CD14-positive monocyte (primary cell): ENCODE results near the gene SLC35E1. TPM values are rescaled to one million over a fixed set of nuclear protein-coding genes. Genes with fewer than 3 reads are reported as not detected.

Experiments
- DNase-seq, 3 donors: peaks; one replicate each; pipeline ENCODE4 v3.0.0-alpha.2; 2011 to 2022
- H2AFZ ChIP-seq: 2 replicates; pipeline ENCODE4 v1.6.0; 2012; ENCODE audit warnings: mild to moderate bottlenecking, low read depth, low read length, inconsistent platforms; ENCODE audit not compliant: insufficient read depth, poor library complexity, severe bottlenecking
- H3K27ac ChIP-seq, 2 donors: 1 replicate in 1 of 2; 2 replicates in 1 of 2; pipeline ENCODE4 v1.5.1; 2012 to 2013; ENCODE audit warnings: low read length in 2 of 2, control low read depth in 1 of 2, inconsistent platforms in 1 of 2, low read depth in 1 of 2, mild to moderate bottlenecking in 1 of 2
- H3K27me3 ChIP-seq, 2 donors: one replicate each; pipeline versions ENCODE4 v1.6.0 to v1.6.1; 2011 to 2013; ENCODE audit warnings: low read length in 2 of 2; ENCODE audit not compliant: control insufficient read depth in 2 of 2, insufficient read depth in 2 of 2
- H3K36me3 ChIP-seq, 2 donors: replicated peaks in 1 of 2; 1 replicate in 1 of 2; 2 replicates in 1 of 2; pipeline versions ENCODE4 v1.5.1 to v1.6.1; 2012 to 2013; ENCODE audit warnings: low read length in 2 of 2, control low read depth in 1 of 2, inconsistent platforms in 1 of 2, mild to moderate bottlenecking in 1 of 2; ENCODE audit not compliant: insufficient read depth in 2 of 2, control insufficient read depth in 1 of 2
- H3K4me1 ChIP-seq, 2 donors: 1 replicate in 1 of 2; 2 replicates in 1 of 2; pipeline versions ENCODE4 v1.5.1 to v1.6.1; 2012 to 2013; ENCODE audit warnings: low read length in 2 of 2, control low read depth in 1 of 2, inconsistent platforms in 1 of 2, mild to moderate bottlenecking in 1 of 2, moderate library complexity in 1 of 2; ENCODE audit not compliant: insufficient read depth in 2 of 2, control insufficient read depth in 1 of 2
- H3K4me2 ChIP-seq: replicated peaks from 2 replicates; pipeline ENCODE3; 2012; ENCODE audit warnings: low read length, moderate library complexity, mild to moderate bottlenecking; ENCODE audit not compliant: poor library complexity, severe bottlenecking; ENCODE audit errors: extremely low read depth
- H3K4me3 ChIP-seq, 3 experiments: fragments of 200-600 bp in 1 of 3; sonication (generic) in 1 of 3; replicated peaks in 1 of 3; 1 replicate in 2 of 3; 2 replicates in 1 of 3; pipeline ENCODE4 v1.5.1; 2011 to 2013; ENCODE audit warnings: low read length in 3 of 3, mild to moderate bottlenecking in 3 of 3, control low read depth in 2 of 3, low read depth in 2 of 3, inconsistent platforms in 1 of 3, moderate library complexity in 1 of 3
- H3K79me2 ChIP-seq: 2 replicates; pipeline ENCODE4 v1.6.0; 2012; ENCODE audit warnings: mild to moderate bottlenecking, control low read depth, inconsistent platforms, low read length, moderate library complexity; ENCODE audit not compliant: insufficient read depth
- H3K9ac ChIP-seq: 2 replicates; pipeline ENCODE4 v1.6.0; 2017; ENCODE audit warnings: low read length, mild to moderate bottlenecking; ENCODE audit not compliant: insufficient read depth, poor library complexity, severe bottlenecking
- H3K9me3 ChIP-seq, 2 donors: replicated peaks in 1 of 2; 1 replicate in 1 of 2; 2 replicates in 1 of 2; pipeline versions ENCODE4 v1.5.1 to v1.6.1; 2012 to 2013; ENCODE audit warnings: low read length in 2 of 2, control low read depth in 1 of 2; ENCODE audit not compliant: control insufficient read depth in 1 of 2, insufficient read depth in 1 of 2
- H4K20me1 ChIP-seq: 2 replicates; pipeline ENCODE4 v1.6.0; 2012; ENCODE audit warnings: mild to moderate bottlenecking, low read length, control low read depth, moderate library complexity; ENCODE audit not compliant: insufficient read depth
- H3K27ac Mint-ChIP-seq, 7 donors: one replicate each; pipeline ENCODE4 v1.8.0; 2020; ENCODE audit warnings: mild to moderate bottlenecking in 7 of 7, mixed read lengths in 7 of 7, moderate library complexity in 6 of 7, inconsistent platforms in 2 of 7
- H3K27me3 Mint-ChIP-seq, 3 donors: one replicate each; pipeline ENCODE4 v1.8.0; 2021 to 2022; ENCODE audit warnings: low read depth in 3 of 3, mild to moderate bottlenecking in 3 of 3, mixed read lengths in 3 of 3, moderate library complexity in 3 of 3, inconsistent platforms in 1 of 3
- H3K36me3 Mint-ChIP-seq, 2 donors: one replicate each; pipeline ENCODE4 v1.8.0; 2020; ENCODE audit warnings: mixed read lengths in 2 of 2, inconsistent platforms in 1 of 2, mild to moderate bottlenecking in 1 of 2
- H3K4me1 Mint-ChIP-seq: one replicate; pipeline ENCODE4 v1.8.0; 2020; ENCODE audit warnings: mild to moderate bottlenecking, mixed read lengths
- H3K4me3 Mint-ChIP-seq, 2 donors: one replicate each; pipeline ENCODE4 v1.8.0; 2020; ENCODE audit warnings: mild to moderate bottlenecking in 2 of 2, mixed read lengths in 2 of 2, moderate library complexity in 1 of 2
- H3K9me3 Mint-ChIP-seq, 7 donors: one replicate each; pipeline ENCODE4 v1.8.0; 2020 to 2022; ENCODE audit warnings: mixed read lengths in 7 of 7, mild to moderate bottlenecking in 6 of 7, moderate library complexity in 6 of 7, inconsistent platforms in 2 of 7
- CTCF ChIP-seq: fragments of 200-600 bp; IDR thresholded peaks from one replicate; pipeline ENCODE4 v1.8.0; 2022; ENCODE audit warnings: antibody characterized with exemption, mild to moderate bottlenecking
- WGBS: methylation state at CpG from one replicate; pipeline ENCODE4 v1.1.5; 2013; ENCODE audit warnings: missing lambda C conversion rate; ENCODE audit not compliant: insufficient coverage; 5-methylcytosine and 5-hydroxymethylcytosine counted together
- intact Hi-C, 2 donors: fragments of 100-400 bp; cut with micrococcal nuclease; formaldehyde crosslinking; loops; one replicate each; pipeline versions ENCODE4 v1.15.0 to v1.15.1; 2023
- polyA plus RNA-seq, 3 donors: library from polyadenylated mRNA; depleted of rRNA in 1 of 3; unstranded in 2 of 3; stranded (reverse) in 1 of 3; fragments of 300-500 nt in 2 of 3; fragments of >200 nt in 1 of 3; fragmentation: Illumina TruSeq in 2 of 3; gene quantifications; 1 replicate in 2 of 3; 2 replicates in 1 of 3; pipeline ENCODE4 v1.2.3, GENCODE V29; 2012 to 2021

Gene SLC35E1
- polyA plus RNA-seq, 3 donors: 12.1 to 28.8 (median 13.5) TPM

DNA sequence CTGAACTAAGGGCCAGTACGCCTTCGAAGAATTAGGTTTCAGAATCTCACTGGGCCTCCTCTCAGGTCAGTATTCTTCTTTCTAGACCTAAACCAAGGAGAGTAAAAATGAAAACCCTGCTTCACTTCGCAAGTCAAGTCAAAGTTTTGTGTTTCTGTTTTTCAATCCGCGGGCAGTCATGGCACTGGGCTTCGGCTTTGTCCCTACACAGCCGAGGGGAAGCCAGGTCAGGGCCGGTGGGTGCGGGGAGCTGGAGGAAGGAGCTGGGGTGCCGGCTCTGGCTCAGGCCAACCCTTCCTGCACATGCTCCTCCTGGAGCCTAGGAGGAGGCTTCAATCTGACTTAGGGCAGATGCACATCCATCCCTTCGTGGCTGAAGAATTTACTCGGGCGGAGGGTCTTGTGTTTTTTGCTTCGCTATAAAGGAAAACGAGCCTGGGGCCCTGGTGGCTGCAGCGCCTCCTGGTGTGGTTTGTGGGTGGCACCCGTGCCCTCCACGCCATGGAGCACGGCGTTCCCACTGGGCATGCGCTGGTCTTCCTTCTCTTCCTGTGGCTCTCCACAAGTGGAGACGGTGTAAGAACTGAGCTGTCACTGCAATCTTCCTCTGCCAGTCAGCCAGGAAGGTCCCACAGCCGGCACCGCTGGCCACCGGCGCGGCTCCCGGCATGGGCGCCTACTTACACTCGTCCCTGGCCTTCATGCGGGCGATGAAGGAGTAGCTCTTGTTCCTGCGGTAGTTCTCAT, 53.6 kb downstream of the SLC35E1 start:
- H3K4me1 Mint-ChIP-seq: no peaks in the 10 kb centered on the region
- no peak overlapping the region for H3K4me3 Mint-ChIP-seq
- no peak overlapping the region for H3K9ac ChIP-seq
- H3K27me3 Mint-ChIP-seq: no peaks in the 10 kb centered on the region
- H3K36me3 ChIP-seq: peaks cover 60 to 70% of the 10 kb centered on the region in 2 donors
- no peaks in the 10 kb centered on the region for H3K27me3 ChIP-seq
- H3K4me3 ChIP-seq: no peak overlapping the region
- peaks cover 61 to 69% of the 10 kb centered on the region in 2 donors for H3K36me3 Mint-ChIP-seq
- H3K9me3 Mint-ChIP-seq: peaks cover 0 to 4% (median 0%) of the 10 kb centered on the region in 7 donors
- peaks cover 13% of the 10 kb centered on the region for H4K20me1 ChIP-seq
- WGBS: 93% methylated on average over 26 of the region's 33 CpGs
- H3K9me3 ChIP-seq: no peaks in the 10 kb centered on the region
- H3K27ac ChIP-seq: no peak overlapping the region
- no peak for TF ChIP-seq CTCF
- H3K27ac Mint-ChIP-seq: peak overlapping the region in 4 of 7 donors; percentile 17 to 77 (median 48)
- DNase-seq: no peak
- no peaks in the 10 kb centered on the region for H3K4me1 ChIP-seq
- intact Hi-C loops: no loop called here
- H2AFZ ChIP-seq: no peak overlapping the region
- no peak overlapping the region for H3K4me2 ChIP-seq
- H3K79me2 ChIP-seq: no peaks in the 10 kb centered on the region

DNA sequence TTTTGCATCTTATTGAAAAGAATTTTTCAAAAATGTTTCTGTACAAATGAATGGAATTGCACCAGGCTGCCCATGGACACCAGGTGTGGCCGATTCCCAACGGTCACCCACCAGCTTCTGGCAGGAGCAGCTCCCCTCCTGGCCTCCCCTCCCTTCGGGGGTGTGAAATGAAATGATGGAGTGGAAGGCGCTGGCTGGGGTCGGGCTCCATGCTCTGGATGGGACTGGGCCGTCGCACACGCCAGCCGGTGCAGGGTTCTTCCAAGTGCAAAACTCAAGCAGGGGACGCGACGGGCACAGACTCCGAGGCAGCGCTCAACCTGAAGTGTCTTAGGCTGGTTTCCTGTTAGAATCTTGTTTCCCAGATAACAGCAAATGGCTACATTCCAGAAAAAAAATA, 54.2 kb downstream of the SLC35E1 start:
- Histone ChIP-seq H3K36me3 (peaks cover 54 to 64% of the 10 kb centered on the region in 2 donors), H3K27ac (no peak overlapping the region), H3K27me3 (no peaks in the 10 kb centered on the region), H3K4me3 (no peak overlapping the region), H3K9me3 (no peaks in the 10 kb centered on the region), H3K79me2 (no peaks in the 10 kb centered on the region), H3K9ac (no peak overlapping the region), H3K4me1 (no peaks in the 10 kb centered on the region), H3K4me2 (no peak overlapping the region), H4K20me1 (peaks cover 7% of the 10 kb centered on the region), H2AFZ (no peak overlapping the region)
- H3K36me3 Mint-ChIP-seq: peaks cover 55 to 64% of the 10 kb centered on the region in 2 donors
- 94% methylated on average over 10 of the region's 14 CpGs for WGBS
- H3K9me3 Mint-ChIP-seq: peaks cover 0 to 4% (median 0%) of the 10 kb centered on the region in 7 donors
- no peak for DNase-seq
- intact Hi-C loops: no loop called here
- H3K27me3 Mint-ChIP-seq: no peaks in the 10 kb centered on the region
- TF ChIP-seq CTCF: no peak
- no peak overlapping the region for H3K4me3 Mint-ChIP-seq
- H3K27ac Mint-ChIP-seq: peak overlapping the region in 2 of 7 donors; percentile 18 to 77
- H3K4me1 Mint-ChIP-seq: no peaks in the 10 kb centered on the region
